Measurements from ENCODE around the gene BRSK2. TPM values are rescaled to one million over a fixed set of nuclear protein-coding genes. Genes with fewer than 3 reads are reported as not detected.

BRSK2 gene
- 0.32 TPM in 1 of 2 replicates, not detected in the other for total RNA-seq

GRCh38 chr11:1389932-1390568 lies at the start of gene BRSK2:
BRSK2 (plus strand) TSS chr11:1389934; CDS start chr11:1390285, 351 bp downstream.

GRCh38 chr11:1486054-1486825 lies 96.5 kb downstream of the BRSK2 start, which contains the start of gene MOB2:
MOB2 (minus strand) TSS chr11:1486779; CDS start chr11:1486556, 223 bp downstream.

Other genes starting within 250 kb of the BRSK2 start
- not detected in 2 replicates for gene MUC5AC, start 232.0 kb upstream of the BRSK2 start, total RNA-seq
- gene MUC5B, start 166.9 kb upstream of the BRSK2 start, total RNA-seq, result not detected in 2 replicates
- gene TOLLIP, start 80.3 kb upstream of the BRSK2 start, total RNA-seq, result 43.6 and 45.1 TPM in 2 replicates
- gene MOB2, start 96.8 kb downstream of the BRSK2 start, total RNA-seq, result 21.7 and 23.4 TPM in 2 replicates
- 0.16 TPM in 1 of 2 replicates, not detected in the other for gene DUSP8, start 182.3 kb downstream of the BRSK2 start, total RNA-seq
- gene KRTAP5-1, start 195.3 kb downstream of the BRSK2 start, total RNA-seq, result not detected in 2 replicates
- gene KRTAP5-2, start 208.4 kb downstream of the BRSK2 start, total RNA-seq, result not detected in 2 replicates
- gene KRTAP5-3, start 218.5 kb downstream of the BRSK2 start, total RNA-seq, result not detected in 2 replicates
- not detected in 2 replicates for gene KRTAP5-4, start 232.2 kb downstream of the BRSK2 start, total RNA-seq
- not detected in 2 replicates for gene KRTAP5-5, start 239.8 kb downstream of the BRSK2 start, total RNA-seq

Measured in hair follicle dermal papilla cell (primary cell).